WERI-Rb-1 (cell line): Measurements from ENCODE around the gene PITPNC1.
"Not testable (repeated sequence)": the region's sequence is repeated elsewhere in the genome, so short reads cannot be mapped to it uniquely, and the experiment has no call there.

Experiments used
- DNase-seq: peaks from one replicate; pipeline ENCODE4 v3.0.0-alpha.2; 2020
- H3K27ac ChIP-seq: fragments of 250-450 bp; sonication (Bioruptor Pico); 2 replicates; pipeline ENCODE4 v1.5.1; 2020; ENCODE audit warnings: mild to moderate bottlenecking, moderate library complexity
- H3K27me3 ChIP-seq: fragments of 250-450 bp; sonication (Bioruptor Pico); 2 replicates; pipeline ENCODE4 v1.5.1; 2021; ENCODE audit warnings: mild to moderate bottlenecking, low read depth, moderate library complexity; ENCODE audit not compliant: insufficient read depth, severe bottlenecking
- H3K36me3 ChIP-seq: fragments of 250-450 bp; sonication (Bioruptor Pico); 2 replicates; pipeline ENCODE4 v1.5.1; 2020; ENCODE audit warnings: mild to moderate bottlenecking, moderate library complexity
- H3K4me3 ChIP-seq: 2 replicates; pipeline ENCODE4 v1.5.1; 2011; ENCODE audit warnings: low read depth, mild to moderate bottlenecking, control low read depth, low read length
- H3K9me3 ChIP-seq: fragments of 250-450 bp; sonication (Bioruptor Pico); 2 replicates; pipeline ENCODE4 v1.5.1; 2021; ENCODE audit warnings: mild to moderate bottlenecking, moderate library complexity; ENCODE audit not compliant: severe bottlenecking
- TF ChIP-seq, protein P1 (sequence below): IDR thresholded peaks from 2 replicates; pipeline ENCODE4 v1.5.1; 2011; ENCODE audit warnings: low read depth, mild to moderate bottlenecking, control low read depth, inconsistent platforms, low read length

PITPNC1 gene

GRCh38 chr17:67638871-67639270, 261.8 kb downstream of the PITPNC1 start:
- Histone ChIP-seq H3K4me3 (no peak overlapping the region), H3K36me3 (no peaks in the 10 kb centered on the region), H3K9me3 (no peaks in the 10 kb centered on the region), H3K27ac (no peak overlapping the region), H3K27me3 (no peaks in the 10 kb centered on the region)
- TF ChIP-seq, protein P1, sequence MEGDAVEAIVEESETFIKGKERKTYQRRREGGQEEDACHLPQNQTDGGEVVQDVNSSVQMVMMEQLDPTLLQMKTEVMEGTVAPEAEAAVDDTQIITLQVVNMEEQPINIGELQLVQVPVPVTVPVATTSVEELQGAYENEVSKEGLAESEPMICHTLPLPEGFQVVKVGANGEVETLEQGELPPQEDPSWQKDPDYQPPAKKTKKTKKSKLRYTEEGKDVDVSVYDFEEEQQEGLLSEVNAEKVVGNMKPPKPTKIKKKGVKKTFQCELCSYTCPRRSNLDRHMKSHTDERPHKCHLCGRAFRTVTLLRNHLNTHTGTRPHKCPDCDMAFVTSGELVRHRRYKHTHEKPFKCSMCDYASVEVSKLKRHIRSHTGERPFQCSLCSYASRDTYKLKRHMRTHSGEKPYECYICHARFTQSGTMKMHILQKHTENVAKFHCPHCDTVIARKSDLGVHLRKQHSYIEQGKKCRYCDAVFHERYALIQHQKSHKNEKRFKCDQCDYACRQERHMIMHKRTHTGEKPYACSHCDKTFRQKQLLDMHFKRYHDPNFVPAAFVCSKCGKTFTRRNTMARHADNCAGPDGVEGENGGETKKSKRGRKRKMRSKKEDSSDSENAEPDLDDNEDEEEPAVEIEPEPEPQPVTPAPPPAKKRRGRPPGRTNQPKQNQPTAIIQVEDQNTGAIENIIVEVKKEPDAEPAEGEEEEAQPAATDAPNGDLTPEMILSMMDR = no peak
- DNase-seq = no peak

- Histone ChIP-seq H3K27ac (no peak overlapping the region), H3K27me3 (no peaks in the 10 kb centered on the region), H3K9me3 (no peaks in the 10 kb centered on the region), H3K36me3 (no peaks in the 10 kb centered on the region), H3K4me3 (no peak overlapping the region)
- DNase-seq = no peak
- TF ChIP-seq, protein P1 = no peak
Measured at GRCh38 chr17:67639555-67639954, 262.5 kb downstream of the PITPNC1 start.

- TF ChIP-seq, protein P1 = no peak
- Histone ChIP-seq H3K27ac (no peak overlapping the region), H3K27me3 (no peaks in the 10 kb centered on the region), H3K9me3 (no peaks in the 10 kb centered on the region), H3K36me3 (no peaks in the 10 kb centered on the region), H3K4me3 (no peak overlapping the region)
- no peak for DNase-seq
Measured at GRCh38 chr17:67639979-67640378, 262.9 kb downstream of the PITPNC1 start.

DNA sequence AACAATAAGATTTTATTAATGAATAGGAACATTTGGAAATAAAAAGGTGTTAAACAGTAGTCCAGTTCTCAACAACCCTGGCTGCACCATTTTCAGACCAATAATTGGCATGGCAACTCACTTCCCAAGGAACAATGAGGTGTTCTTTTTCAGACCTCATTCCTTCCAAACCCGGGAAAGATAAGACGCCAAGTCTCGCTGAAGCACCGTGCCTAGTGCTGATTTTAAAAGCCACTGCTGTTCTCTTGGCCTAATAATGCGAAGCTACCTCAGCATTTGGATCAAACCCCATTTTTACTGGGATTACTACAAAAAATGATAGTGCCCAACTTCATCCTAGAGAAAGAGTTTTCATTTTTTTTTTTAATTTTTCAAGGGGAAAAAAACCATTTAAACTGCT, 265.4 kb downstream of the PITPNC1 start:
- H3K4me3 ChIP-seq = no peak overlapping the region
- no peaks in the 10 kb centered on the region for H3K27me3 ChIP-seq
- H3K27ac ChIP-seq = no peak overlapping the region
- no peaks in the 10 kb centered on the region for H3K9me3 ChIP-seq
- H3K36me3 ChIP-seq = no peaks in the 10 kb centered on the region
- DNase-seq = no peak
- TF ChIP-seq, protein P1 = no peak

GRCh38 chr17:67644061-67644460, 267.0 kb downstream of the PITPNC1 start:
- Histone ChIP-seq H3K9me3 (no peaks in the 10 kb centered on the region), H3K4me3 (no peak overlapping the region), H3K36me3 (no peaks in the 10 kb centered on the region), H3K27me3 (no peaks in the 10 kb centered on the region), H3K27ac (no peak overlapping the region)
- TF ChIP-seq, protein P1 = no peak
- no peak for DNase-seq

- not testable (repeated sequence) for H3K36me3 ChIP-seq, H3K27ac ChIP-seq, H3K9me3 ChIP-seq, H3K27me3 ChIP-seq, H3K4me3 ChIP-seq
- peak; percentile 37 for DNase-seq
Measured at GRCh38 chr17:67645195-67645594, 268.1 kb downstream of the PITPNC1 start.
